ENCODE measurements around the gene ARHGEF40. TPM values are rescaled to one million over a fixed set of nuclear protein-coding genes. Genes with fewer than 3 reads are reported as not detected.
A peak's percentile ranks its signal among the peaks of the same experiment; 100 is the strongest.

Gene ARHGEF40
- polyA plus RNA-seq, 2 of the 4 experiments (the other 2 are of a cell fraction) = 7.8 to 9.6 TPM

DNA sequence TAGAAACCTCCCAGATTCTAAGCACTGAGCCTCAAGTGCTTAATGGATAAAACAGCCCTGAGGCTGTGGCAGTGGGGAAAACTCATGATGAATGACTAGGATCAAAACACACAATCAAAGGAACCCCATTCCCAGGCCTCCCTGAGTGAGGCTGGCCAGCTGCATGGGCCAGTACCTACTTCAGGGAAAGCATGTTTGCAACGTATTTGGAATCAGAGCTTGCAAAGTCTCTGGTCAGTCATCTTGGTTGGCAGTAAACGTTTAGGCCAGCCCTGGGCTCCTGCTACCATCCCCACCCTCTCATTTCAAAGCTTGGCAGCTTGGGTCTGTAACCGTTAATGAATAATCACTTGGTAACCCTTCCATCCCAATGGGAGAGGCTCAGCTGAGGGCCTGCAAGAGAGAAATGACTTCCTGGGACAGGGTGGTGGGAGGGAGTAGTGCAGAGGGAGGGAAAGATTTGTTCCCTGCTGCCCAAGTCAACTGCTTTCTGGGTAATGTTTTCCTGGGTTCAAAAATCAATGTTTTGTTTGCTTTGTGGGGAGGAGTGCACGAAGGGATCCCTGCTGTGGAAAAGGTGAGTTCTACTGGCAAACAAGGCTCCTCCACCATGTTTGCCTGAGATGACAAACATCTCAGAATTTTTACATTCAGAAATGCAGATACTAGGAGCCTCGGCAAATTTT lies 14.5 kb upstream of the ARHGEF40 start:
- peak; percentile 26 to 49; a peak in 3 of 6 replicates for ATAC-seq
- CTCF ChIA-PET = interaction anchor here (1.1 to 4.8 kb wide), 5 partner anchors 11 to 41 kb away, joined by 3 to 26 read pairs (median 7); no protein-coding TSS in a partner anchor
- TF ChIP-seq MAFK (IDR thresholded peaks at IDR 0.05; ENCODE audit: partially characterized antibody) (no peak), FOSB (CRISPR knock-in tag; IDR thresholded peaks at IDR 0.05) (no peak), JUN (IDR thresholded peaks at IDR 0.05) (no peak), ZFP36 (IDR thresholded peaks at IDR 0.05; ENCODE audit: borderline replicate concordance, partially characterized antibody) (no peak), FOSL2 (IDR thresholded peaks at IDR 0.05) (no peak), FOSL2 (CRISPR knock-in tag; IDR thresholded peaks at IDR 0.05) (no peak), RAD21 (conservative IDR thresholded peaks at IDR 0.05 in 1 of 2, IDR thresholded peaks at IDR 0.05 in 1 of 2) (no peak), RFX5 (IDR thresholded peaks at IDR 0.05) (no peak), NFE2L2 (conservative IDR thresholded peaks at IDR 0.05; ENCODE audit: low read length) (no peak), FOXS1 (CRISPR knock-in tag; IDR thresholded peaks at IDR 0.05) (no peak), BCL3 (IDR thresholded peaks at IDR 0.05) (no peak), CEBPB (IDR thresholded peaks at IDR 0.05) (no peak), POLR2A (IDR thresholded peaks at IDR 0.05; ENCODE audit: low read length) (no peak), ZNF302 (CRISPR knock-in tag; IDR thresholded peaks at IDR 0.05) (no peak)
- TF ChIP-seq, protein P1, sequence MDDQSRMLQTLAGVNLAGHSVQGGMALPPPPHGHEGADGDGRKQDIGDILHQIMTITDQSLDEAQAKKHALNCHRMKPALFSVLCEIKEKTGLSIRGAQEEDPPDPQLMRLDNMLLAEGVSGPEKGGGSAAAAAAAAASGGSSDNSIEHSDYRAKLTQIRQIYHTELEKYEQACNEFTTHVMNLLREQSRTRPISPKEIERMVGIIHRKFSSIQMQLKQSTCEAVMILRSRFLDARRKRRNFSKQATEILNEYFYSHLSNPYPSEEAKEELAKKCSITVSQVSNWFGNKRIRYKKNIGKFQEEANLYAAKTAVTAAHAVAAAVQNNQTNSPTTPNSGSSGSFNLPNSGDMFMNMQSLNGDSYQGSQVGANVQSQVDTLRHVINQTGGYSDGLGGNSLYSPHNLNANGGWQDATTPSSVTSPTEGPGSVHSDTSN (IDR thresholded peaks at IDR 0.05) = no peak
- TF ChIP-seq, protein P2, sequence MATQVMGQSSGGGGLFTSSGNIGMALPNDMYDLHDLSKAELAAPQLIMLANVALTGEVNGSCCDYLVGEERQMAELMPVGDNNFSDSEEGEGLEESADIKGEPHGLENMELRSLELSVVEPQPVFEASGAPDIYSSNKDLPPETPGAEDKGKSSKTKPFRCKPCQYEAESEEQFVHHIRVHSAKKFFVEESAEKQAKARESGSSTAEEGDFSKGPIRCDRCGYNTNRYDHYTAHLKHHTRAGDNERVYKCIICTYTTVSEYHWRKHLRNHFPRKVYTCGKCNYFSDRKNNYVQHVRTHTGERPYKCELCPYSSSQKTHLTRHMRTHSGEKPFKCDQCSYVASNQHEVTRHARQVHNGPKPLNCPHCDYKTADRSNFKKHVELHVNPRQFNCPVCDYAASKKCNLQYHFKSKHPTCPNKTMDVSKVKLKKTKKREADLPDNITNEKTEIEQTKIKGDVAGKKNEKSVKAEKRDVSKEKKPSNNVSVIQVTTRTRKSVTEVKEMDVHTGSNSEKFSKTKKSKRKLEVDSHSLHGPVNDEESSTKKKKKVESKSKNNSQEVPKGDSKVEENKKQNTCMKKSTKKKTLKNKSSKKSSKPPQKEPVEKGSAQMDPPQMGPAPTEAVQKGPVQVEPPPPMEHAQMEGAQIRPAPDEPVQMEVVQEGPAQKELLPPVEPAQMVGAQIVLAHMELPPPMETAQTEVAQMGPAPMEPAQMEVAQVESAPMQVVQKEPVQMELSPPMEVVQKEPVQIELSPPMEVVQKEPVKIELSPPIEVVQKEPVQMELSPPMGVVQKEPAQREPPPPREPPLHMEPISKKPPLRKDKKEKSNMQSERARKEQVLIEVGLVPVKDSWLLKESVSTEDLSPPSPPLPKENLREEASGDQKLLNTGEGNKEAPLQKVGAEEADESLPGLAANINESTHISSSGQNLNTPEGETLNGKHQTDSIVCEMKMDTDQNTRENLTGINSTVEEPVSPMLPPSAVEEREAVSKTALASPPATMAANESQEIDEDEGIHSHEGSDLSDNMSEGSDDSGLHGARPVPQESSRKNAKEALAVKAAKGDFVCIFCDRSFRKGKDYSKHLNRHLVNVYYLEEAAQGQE (IDR thresholded peaks at IDR 0.05) = no peak
- TF ChIP-seq, protein P3, sequence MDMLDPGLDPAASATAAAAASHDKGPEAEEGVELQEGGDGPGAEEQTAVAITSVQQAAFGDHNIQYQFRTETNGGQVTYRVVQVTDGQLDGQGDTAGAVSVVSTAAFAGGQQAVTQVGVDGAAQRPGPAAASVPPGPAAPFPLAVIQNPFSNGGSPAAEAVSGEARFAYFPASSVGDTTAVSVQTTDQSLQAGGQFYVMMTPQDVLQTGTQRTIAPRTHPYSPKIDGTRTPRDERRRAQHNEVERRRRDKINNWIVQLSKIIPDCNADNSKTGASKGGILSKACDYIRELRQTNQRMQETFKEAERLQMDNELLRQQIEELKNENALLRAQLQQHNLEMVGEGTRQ (IDR thresholded peaks at IDR 0.05) = no peak

GRCh38 chr14:21056520-21057163 lies 13.5 kb upstream of the ARHGEF40 start:
- Histone ChIP-seq H3K9me3 (no peaks in the 10 kb centered on the region), H3K27ac (no peak overlapping the region), H3K4me3 (no peak overlapping the region), H3K4me1 (peaks cover 20% of the 10 kb centered on the region), H3K4me2 (no peak overlapping the region)
- 84% methylated on average over 10 of the region's 10 CpGs for WGBS (ENCODE audit: missing lambda C conversion rate)
- ChIA-PET POLR2A (no interaction called here), CTCF (interaction anchor here (0.6 to 4.8 kb wide), 10 partner anchors 10 to 85 kb away, joined by 3 to 26 read pairs (median 4); partner anchors contain the start of gene ARHGEF40)
- FAIRE-seq = no peak
- DNase-seq (ENCODE audit: low read depth in 1 of 2, low spot score in 1 of 2) = no peak
- TF ChIP-seq CHD2 (IDR thresholded peaks at IDR 0.05; ENCODE audit: low read length, partially characterized antibody) (no peak), RNF2 (IDR thresholded peaks at IDR 0.05; ENCODE audit: borderline replicate concordance, low read depth) (no peak), NFE2L2 (conservative IDR thresholded peaks at IDR 0.05; ENCODE audit: low read length) (no peak), MAX (IDR thresholded peaks at IDR 0.05) (no peak), FOXS1 (CRISPR knock-in tag; IDR thresholded peaks at IDR 0.05) (no peak), ATOH8 (CRISPR knock-in tag; IDR thresholded peaks at IDR 0.05; ENCODE audit: low read depth) (no peak), ZC3H11A (IDR thresholded peaks at IDR 0.05) (no peak), RCOR1 (IDR thresholded peaks at IDR 0.05; ENCODE audit: low read depth, low read length) (no peak), CHD4 (IDR thresholded peaks at IDR 0.05; ENCODE audit: borderline replicate concordance) (no peak), SREBF2 (IDR thresholded peaks at IDR 0.05) (no peak), RARB (CRISPR knock-in tag; IDR thresholded peaks at IDR 0.05) (no peak)
- no peak for ATAC-seq

More for the DNA sequence above, 14.5 kb upstream of the ARHGEF40 start:
- POLR2A ChIA-PET = no interaction called here
- Histone ChIP-seq H3K4me3 (no peak overlapping the region), H3K4me2 (peak overlapping the region; percentile 51), H3K4me1 (peaks cover 20% of the 10 kb centered on the region), H3K9me3 (no peaks in the 10 kb centered on the region), H3K27ac (peak overlapping the region; percentile 44 to 50; a peak in 3 of 6 replicates)
- DNase-seq (ENCODE audit: low read depth in 1 of 2, low spot score in 1 of 2) = no peak
- no peak for FAIRE-seq
- WGBS (ENCODE audit: missing lambda C conversion rate) = 26% methylated on average over 5 of the region's 5 CpGs

Measured in A549 (cell line).